ENCODE results near the gene KCNQ5. TPM values are rescaled to one million over a fixed set of nuclear protein-coding genes. Genes with fewer than 3 reads are reported as not detected.

The KCNQ5 gene
- total RNA-seq, 1 experiment from 2014 or later: 2.1 TPM

DNA sequence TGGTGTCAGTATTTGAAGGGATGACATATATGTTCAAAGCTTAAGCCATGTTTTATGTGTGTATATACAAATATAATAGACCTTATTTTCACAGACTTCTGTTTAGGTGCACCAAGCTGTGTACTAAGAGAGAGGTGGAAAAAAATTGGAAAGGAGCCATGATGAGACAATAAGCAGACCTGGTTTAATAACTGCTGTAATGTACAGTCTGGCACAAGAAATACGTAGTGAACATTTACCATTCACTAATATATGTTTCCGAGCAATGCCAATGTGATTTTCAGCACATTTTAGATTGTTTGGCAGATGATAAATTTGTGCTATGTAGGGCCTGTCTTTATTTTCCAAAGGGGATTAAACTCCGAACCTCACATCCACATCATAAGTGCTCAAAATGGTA lies 487.1 kb downstream of the KCNQ5 start:
- DNase-seq (ENCODE audit: low spot score): no peak

DNA sequence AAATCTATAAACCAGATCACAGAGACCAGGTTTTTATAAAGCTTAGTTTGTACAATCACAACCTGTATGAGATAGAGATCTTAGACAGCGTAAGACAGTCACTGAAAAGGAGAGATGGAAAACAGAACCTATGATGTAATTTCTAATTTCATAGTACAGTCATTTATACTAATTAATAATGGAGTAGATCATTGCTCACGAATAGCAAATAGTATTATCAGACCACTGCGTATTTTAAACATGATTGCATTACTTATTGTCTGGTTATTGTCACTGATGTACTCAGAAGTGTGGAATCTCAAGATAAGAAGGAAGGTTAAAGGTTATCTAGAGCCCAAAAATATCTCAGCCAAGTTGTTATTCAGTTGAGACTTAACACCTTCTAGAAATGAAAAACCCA lies 487.8 kb downstream of the KCNQ5 start:
- no peak for DNase-seq (ENCODE audit: low spot score)

DNA sequence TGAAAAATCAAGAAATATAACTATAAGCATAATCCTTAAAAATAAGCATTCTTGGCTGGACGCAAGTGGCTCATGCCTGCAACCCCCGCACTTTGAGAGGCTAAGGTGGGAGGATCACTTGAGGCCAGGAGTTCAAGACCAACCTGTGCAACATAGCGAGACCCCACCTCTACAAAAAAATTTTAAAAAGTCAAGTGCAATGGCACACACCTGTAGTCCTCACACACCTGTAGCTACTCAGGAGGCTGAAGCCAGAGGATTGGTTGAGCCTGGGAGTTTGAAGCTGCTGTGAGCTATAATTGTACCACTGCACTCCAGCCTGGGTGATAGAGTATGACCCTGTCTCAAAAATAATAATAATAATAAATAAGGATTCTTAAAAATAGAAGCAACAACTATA lies 494.5 kb downstream of the KCNQ5 start:
- no peak for DNase-seq (ENCODE audit: low spot score)

DNA sequence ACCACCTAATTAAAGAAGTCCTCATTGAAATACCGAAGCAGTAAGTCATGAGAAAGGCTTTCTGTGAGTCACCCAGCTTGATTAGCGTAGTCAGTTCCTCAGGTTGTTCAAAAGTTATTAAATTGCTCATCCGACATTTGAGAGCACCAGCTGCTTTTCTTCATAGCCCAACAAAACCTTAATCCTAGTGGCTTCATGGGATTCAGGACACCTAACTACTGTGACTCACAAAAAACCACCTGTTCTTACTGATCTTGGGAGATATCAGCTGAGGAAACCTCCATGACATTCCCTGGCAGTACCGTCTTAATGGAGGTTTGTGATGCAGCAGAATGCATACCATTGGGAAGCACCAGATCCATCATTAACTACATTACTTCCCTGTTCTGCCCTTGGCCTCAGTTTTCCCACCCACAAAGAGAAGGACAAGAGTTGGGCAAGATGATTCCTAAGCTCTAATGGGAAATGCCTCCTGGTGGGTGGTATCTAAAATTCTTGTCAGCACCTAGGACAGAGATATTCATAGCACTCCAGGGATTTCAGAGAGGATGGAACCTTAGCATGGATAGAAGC lies 499.6 kb downstream of the KCNQ5 start:
- peak; percentile 29 for DNase-seq (ENCODE audit: low spot score)

DNA sequence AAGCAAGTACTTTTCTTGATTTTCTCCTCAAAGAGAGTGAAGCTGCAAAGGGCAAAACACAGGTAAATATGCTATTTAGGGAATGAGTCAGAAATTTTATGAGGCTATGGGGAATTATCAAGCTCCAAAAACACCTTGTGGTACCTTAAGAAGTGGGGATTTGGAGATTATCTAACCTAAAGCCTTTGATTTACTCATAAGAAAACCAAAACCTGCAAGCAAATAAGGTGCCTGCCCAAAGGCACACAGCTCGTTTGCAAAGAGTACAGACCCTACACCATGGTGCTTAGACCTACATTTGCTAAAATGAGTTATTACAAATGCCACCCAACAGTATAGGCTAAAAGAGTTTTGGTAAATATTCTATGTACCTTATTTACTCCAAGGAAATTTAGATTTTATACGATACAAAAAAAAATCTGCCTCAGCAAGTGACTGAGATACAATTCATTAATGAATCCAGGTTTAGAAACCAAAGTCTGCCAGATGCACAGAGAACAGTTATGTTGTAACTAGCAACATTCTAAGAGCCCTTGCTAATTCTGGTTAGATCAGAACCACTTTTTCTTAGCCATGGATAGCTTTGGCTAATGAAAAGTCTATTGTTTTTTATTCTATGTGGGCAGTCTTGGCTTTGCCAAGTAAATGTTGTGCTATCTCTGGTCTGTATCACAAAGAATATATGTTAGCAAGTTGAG lies 501.9 kb downstream of the KCNQ5 start:
- no peak for DNase-seq (ENCODE audit: low spot score)

DNA sequence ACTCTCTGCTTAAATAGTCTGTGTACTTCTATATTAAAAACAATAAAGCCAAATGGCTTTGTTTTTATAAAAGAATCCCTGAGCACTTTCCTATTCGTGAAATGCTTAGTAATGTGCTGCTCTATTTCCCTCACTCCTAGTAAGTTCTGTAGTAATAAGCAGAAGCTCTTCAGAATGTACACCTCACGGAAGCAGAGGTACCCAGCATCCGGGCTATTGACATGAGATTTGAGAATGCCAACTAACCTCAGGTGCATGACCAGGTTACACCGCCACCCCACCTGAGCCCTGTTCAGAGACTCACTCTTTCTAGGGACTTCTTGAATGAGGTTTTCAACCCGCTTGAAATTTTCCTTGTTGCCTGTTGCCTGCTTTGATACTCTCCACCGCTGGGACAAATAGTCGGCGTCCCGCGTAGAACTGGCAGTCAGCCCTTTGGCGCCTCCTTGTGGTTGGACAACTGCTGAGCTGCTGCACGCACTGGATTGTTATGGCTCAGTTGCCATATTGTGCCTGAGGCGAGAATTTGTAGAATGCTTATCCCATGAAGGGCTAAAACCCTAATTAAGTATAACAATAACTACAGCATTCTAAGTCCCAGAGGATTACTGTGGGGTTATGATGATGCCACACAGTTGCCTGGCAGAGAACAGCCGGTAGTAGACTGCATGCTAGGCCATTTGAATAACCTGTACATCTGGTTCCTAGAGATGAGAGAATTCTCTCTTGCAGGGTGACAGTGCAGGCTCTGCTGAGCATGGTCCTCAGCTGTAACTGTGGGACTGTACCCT lies 508.0 kb downstream of the KCNQ5 start:
- peak; percentile 86 for DNase-seq (ENCODE audit: low spot score)

DNA sequence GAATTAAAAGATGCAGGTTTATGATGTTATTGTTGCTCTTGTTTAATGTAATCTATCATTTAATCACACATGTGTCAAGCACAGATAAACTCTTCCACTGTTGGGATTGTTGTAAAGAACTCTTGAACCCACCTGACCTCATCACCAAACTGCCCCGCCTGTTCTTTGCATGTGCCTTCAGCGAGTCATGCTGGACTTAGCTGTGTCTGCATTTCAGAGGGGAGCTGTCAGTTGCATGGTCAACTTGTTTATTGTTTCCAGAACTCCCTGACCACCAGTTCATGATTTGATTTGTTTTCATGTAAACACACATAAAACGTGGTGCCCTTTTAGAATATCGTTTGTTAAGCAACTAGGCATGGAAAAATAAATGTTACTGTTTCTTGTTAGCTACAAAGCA lies 509.8 kb downstream of the KCNQ5 start:
- peak; percentile 32 for DNase-seq (ENCODE audit: low spot score)

DNA sequence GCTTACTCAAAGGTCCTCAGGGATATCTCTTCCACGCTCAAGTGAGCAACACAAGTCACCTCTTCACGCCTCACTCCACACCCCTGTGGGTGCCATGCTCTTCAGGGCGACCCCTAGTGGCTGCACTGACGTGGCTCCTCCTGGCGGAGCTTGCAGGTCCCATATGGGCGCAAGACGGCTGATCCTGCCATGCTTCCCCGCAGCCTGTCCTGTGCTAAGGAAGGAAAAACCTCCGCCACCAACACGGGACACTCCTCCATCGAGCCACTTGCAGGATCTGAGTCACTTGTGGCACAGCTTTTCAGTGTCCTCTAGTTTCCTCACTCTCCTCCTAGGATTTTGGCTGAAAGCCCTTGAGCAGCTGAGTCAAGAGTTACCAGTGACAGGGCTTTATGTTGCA lies 512.7 kb downstream of the KCNQ5 start:
- DNase-seq (ENCODE audit: low spot score): peak; percentile 22

DNA sequence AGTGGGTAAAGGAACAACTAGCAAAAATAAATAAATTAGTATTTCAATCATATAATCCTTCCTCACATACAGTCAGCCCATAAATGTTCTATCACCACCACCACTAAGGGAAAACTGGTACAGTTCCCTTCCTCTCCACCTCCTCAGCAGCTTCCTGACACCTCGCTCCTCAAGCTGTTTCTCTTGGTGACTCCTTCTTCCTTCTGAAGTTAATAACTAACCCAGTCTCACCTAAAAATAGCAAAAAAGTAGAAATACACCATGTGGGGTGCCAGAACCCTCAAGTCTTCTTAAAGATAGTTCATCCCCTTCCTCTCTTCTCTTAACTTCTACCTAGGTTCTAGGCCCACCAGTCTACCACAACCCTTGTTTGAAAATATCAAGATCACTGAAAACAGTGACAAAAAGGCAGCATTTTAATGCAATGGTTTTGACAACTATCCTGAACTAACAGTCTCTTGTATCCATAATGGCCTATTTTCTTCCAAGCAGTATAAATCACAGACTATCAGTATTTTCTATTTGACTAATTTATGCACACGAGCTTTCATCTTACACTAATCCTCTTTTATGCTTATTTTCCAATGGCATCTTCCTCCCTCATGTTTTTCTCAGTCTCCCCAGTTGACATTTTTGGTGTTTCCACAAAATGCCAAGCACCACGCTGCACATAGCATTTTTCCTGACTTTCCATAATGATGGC lies 518.0 kb downstream of the KCNQ5 start:
- no peak for DNase-seq (ENCODE audit: low spot score)

DNA sequence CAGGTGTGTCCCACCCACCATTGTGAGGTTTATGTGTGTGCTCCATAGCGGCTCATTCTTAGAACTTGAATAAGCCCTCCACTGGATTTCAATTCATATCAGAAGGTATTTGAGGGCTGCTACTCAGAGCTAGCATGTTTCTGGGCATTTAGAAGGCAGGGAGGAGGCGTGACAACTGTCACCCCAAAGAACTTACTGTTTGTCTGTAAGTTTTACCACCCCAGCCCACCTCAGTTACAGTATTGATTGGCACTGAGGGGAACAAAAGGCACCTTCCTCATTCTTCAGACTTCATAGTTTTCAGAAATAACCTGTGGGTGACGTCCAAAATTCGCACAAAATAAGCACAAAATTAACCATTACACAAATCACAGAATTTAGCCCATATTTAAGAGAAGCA lies 521.7 kb downstream of the KCNQ5 start:
- no peak for DNase-seq (ENCODE audit: low spot score)

DNA sequence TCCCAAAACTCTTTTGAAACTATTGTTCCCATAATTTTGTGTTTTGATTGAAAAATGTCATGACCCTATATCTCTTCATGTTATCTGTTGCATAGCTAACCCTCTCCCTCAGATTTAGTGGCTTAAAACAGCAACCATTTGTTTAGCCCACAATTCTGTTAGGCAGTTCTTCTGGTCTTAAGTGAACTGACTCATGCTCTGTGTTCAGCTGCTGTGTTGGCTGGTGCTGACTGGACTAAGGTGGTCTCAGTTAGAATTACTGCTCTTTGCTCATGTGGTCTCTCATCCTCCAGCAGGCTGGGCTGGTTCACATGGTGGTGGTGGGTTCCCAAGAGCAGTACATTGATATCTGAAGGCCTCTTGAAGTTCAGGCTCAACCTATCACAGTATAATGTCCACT lies 522.7 kb downstream of the KCNQ5 start:
- DNase-seq (ENCODE audit: low spot score): no peak

DNA sequence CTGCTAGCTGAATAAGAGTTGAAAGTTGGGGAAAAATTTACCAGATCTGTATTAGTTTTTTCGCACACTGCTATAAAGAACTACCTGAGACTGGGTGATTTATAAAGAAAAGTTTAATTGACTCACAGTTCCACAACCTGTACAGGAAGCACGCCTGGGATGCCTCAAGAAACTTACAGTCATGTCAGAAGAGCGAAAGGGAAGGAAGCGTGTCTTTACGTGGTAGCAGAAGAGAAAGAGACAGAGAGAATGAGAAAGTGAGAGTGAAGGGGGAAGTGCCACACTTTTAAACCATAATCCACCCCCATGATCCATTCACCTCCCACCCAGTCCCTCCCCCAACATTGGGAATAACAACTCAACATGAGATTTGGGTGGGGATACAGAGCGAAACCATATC lies 523.8 kb downstream of the KCNQ5 start:
- DNase-seq (ENCODE audit: low spot score): no peak

DNA sequence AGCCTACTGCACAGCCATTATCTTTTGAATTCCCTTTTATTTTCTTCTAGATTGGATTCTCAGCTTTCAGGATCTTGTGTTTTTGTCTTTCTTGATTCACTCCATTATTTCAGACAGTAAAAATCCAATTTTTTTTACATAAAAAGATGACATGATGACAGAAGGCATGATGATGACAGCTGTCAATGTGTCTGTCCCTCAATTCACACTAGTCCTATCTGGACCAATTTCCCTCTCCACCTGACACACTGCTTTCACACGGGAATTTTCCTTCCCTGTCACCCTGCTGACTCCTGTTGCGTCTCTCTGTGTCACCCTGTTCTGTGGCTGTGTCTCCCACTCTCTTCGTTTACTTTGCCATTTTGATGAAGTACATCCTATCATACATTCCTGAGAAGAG lies 529.9 kb downstream of the KCNQ5 start:
- no peak for DNase-seq (ENCODE audit: low spot score)

DNA sequence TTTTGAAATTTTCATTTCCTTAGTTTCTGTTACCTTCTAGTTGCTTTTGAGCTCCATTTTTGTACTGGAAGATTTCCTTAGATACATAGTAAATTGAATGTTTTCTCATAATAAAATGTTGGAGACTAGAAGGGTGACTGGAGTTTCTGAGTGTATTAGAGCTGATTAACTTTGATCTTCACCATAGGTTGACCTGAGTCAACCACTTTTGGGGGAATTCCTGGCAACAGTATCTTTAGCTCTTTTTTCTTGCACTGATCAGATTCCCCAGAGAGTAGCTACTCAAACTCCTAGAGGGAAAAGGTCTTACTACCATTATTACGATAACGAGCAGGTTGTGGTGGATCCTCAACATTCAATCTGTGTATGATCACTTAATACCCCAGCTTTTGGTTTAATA lies 530.7 kb downstream of the KCNQ5 start:
- DNase-seq (ENCODE audit: low spot score): no peak

DNA sequence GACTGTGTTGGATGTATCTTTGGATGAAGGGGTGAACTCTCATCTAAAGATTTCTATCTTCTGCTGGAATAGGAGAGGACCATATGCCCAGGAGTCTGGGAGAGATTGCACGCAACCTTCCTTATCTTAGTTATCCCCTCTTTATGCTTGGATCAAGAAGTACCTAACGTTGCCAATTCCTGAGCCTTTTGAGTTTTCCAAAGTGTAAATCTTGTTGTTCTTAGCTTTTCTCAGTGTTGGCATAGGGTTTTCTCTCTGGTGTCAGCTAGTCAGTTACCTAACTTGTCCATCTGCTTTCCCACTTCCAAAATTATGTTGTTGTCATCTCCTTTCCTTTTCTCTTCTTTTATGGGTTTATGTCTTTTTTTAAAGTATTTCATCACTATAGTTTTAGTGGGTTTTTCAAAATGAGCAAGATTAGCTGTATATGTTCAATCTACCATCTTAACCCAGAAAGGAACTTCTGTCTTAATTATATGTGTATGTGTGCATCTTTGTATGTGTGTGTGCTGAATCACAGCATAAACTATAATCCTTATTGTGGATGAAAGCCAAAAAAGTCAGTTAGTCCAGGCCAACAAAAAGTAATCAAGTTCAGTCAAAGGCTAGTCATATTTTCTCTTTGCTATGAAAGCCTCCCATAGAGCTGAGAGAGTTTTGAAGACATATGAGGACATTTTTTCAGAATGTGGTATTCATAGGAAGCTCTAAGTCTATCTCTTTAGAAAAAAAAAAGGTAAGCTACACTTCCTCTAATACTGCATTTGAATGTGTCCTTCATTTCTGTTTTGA lies 531.3 kb downstream of the KCNQ5 start:
- no peak for DNase-seq (ENCODE audit: low spot score)

DNA sequence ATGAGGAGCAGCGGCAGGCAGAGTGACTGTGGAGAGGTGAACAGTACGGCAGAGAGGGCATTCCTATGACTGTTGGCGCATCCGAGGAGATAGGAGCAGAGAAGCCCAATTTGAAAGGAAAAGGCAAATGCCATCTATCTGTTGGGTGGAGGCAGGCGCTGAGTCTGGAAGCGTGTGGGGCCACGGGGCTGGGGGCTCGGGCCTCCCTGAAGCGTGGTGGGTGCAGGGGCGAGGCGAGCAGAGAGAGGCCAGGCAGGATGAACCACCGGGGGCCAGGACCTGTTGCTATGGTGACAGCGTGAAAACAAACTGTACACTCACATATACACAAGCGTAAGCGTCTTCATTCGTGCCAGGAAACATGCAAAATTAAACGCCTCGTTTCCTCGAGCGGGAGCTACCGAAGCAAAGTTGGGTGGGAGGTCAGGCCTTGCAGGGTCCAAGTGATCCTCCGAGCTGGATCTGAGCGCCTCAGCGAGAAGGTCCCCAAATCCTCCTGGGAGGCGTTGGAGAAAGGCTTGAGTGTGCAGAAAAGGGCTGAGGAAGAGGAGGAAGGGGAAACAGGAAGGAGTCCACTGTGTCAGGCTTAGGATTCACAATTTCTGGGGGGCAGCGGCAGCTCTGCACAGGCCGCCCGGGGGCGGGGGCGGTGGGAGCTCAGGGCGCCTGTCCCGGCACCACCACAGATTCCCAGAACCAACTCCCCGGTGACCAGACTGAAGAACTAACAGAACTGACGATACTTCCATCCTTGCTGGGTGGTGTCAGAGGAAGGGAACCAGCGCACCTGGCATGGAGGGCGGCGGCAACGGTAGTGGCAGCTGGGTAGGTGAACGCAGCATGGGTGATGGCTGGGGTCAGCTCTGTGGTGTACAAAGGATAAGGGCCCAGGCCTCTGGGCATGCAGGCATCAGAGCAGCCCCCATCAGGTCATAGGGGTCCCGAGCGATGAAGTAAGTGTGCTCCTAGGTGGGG lies 535.2 kb downstream of the KCNQ5 start:
- DNase-seq (ENCODE audit: low spot score): no peak

DNA sequence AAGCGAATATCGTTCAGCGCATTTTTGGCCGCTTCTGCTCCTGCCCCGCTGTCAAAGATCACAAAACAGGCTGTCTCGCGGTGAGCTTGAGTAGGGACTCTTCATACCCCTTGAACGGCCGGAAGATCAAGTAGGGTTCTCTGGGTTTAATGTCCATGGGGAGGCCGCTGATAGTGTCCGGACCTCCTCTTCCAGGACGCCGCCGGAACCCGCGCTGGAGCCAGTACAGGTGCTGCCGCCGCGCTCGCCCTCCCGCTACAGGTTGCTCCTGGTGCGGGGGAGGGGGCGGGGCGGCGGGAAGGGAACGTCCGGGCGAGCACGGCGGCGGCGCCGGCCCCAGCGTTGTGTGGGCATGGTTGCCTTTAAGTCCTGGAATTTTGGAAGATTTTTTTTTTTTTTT lies 536.0 kb downstream of the KCNQ5 start:
- DNase-seq (ENCODE audit: low spot score): no peak

DNA sequence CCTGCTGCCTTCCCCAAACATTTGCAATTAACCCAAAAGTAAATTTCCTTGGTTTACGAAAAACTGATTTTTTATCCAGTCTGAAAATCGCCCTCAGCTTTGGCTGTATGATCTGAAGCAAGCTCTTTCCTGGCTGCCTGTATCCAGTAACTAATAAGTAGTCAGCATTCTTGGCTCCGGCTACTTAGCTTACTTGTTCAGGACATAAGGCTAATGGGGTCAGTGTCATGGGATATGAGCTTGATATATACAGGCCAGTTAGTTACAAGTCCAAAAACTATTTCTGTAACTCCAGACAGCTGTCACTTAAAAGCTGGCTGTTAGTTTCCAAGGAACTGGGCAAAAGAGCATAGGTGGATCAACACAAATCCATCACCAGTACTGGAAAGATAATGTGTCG lies 547.2 kb downstream of the KCNQ5 start:
- DNase-seq (ENCODE audit: low spot score): no peak

DNA sequence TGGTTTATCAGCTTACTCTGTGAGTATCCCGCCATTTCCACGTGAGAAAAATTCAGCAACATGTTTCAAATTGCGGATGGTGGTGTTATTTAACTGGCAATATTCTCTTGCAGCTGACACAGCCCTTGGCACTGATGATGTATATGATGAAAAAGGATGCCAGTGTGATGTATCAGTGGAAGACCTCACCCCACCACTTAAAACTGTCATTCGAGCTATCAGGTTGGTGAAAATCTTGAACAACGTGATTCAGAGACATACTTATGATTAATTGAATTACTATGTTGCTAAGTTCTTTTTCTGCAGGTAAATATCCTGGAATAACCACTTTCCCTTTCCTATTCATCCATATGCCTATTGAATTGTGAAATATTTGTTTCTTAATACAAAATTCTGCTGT lies 547.8 kb downstream of the KCNQ5 start:
- DNase-seq (ENCODE audit: low spot score): no peak

DNA sequence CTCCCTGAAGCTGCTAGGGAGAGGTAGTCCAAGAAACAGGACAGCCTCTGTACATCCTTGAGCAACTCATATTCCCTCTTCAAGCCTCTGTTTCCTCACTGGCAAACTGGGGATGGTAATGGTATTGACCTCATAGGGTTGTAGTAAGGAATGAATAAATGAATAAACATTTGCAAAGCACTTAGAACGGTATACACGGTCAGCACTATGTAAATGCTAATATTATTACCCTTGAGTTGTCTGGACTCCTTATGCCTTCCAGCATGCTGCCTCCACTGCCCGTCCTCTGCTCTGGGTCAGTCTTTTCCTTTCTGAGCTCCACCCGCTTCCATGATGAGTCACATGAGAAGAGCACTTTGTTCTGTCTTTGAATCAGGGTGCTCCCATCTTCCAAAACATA lies 552.8 kb downstream of the KCNQ5 start:
- no peak for DNase-seq (ENCODE audit: low spot score)

DNA sequence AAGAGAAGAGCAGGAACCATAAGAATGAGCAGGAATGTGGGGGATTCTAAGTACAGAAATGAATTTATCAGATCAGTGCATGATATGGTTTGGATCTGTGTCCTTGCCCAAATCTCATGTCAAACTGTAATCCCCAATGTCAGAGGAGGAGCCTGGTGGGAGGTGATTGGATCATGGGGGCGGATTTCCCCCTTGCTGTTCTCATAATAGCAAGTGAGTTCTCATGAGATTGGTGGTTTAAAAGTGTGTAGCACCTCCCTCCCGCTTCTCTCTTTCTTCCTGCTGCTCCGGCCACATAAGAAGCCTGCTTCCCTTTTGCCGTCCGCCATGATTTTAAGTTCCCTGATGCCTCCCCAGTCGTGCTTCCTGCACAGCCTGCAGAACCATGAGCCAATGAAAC lies 554.2 kb downstream of the KCNQ5 start:
- no peak for DNase-seq (ENCODE audit: low spot score)
